HG03280 (cell line): ENCODE results near the gene BAHCC1.
"Not testable (repeated sequence)": the region's sequence is repeated elsewhere in the genome, so short reads cannot be mapped to it uniquely, and the experiment has no call there.

ENCODE experiments used
- ATAC-seq: cut with Tn5 transposase; IDR thresholded peaks from one replicate; pipeline ENCODE4 v1.9.1; 2021; ENCODE audit warnings: mild to moderate bottlenecking, moderate library complexity; ENCODE audit not compliant: unreplicated experiment

The BAHCC1 gene

GRCh38 chr17:81394921-81395599, at the start of gene BAHCC1:
BAHCC1 (plus strand) TSS chr17:81395457; CDS start chr17:81399740, 4,283 bp downstream.
- ATAC-seq, result no peak

GRCh38 chr17:81346090-81346907, 49.0 kb upstream of the BAHCC1 start:
- ATAC-seq, result peak; percentile 82

GRCh38 chr17:81346908-81347349, 48.3 kb upstream of the BAHCC1 start:
- no peak for ATAC-seq

GRCh38 chr17:81347437-81347836, 47.8 kb upstream of the BAHCC1 start:
- no peak for ATAC-seq

GRCh38 chr17:81348097-81349055, 46.9 kb upstream of the BAHCC1 start:
- ATAC-seq, result no peak

- no peak for ATAC-seq
Observed at GRCh38 chr17:81349397-81350319, 45.6 kb upstream of the BAHCC1 start.

GRCh38 chr17:81350320-81350890, 44.9 kb upstream of the BAHCC1 start:
- no peak for ATAC-seq

GRCh38 chr17:81351329-81352052, 43.8 kb upstream of the BAHCC1 start:
- not testable (repeated sequence) for ATAC-seq

- not testable (repeated sequence) for ATAC-seq
Observed at GRCh38 chr17:81352056-81352455, 43.2 kb upstream of the BAHCC1 start.

- ATAC-seq, result no peak
Observed at GRCh38 chr17:81354252-81354953, 40.9 kb upstream of the BAHCC1 start.

- no peak for ATAC-seq
Observed at GRCh38 chr17:81354954-81355347, 40.3 kb upstream of the BAHCC1 start.

GRCh38 chr17:81359218-81359617, 36.0 kb upstream of the BAHCC1 start:
- no peak for ATAC-seq

GRCh38 chr17:81362001-81362400, 33.3 kb upstream of the BAHCC1 start:
- ATAC-seq, result not testable (repeated sequence)

GRCh38 chr17:81364278-81365147, 30.7 kb upstream of the BAHCC1 start:
- ATAC-seq, result no peak

- ATAC-seq, result no peak
Observed at GRCh38 chr17:81365148-81365600, 30.1 kb upstream of the BAHCC1 start.

GRCh38 chr17:81365601-81366585, 29.4 kb upstream of the BAHCC1 start:
- no peak for ATAC-seq
